Activated CD8-positive, alpha-beta memory T cell treated with anti-CD3 and anti-CD28 coated beads for 48 hours (primary cell): ENCODE data around the gene ANKRD40CL.
"Not testable (repeated sequence)": the region's sequence is repeated elsewhere in the genome, so short reads cannot be mapped to it uniquely, and the experiment has no call there.

Experiments used
- DNase-seq, 3 experiments: peaks; one replicate each; pipeline ENCODE4 v3.0.0-alpha.2; 2020; ENCODE audit warnings: low read depth in 2 of 3, low spot score in 2 of 3

The ANKRD40CL gene

DNA sequence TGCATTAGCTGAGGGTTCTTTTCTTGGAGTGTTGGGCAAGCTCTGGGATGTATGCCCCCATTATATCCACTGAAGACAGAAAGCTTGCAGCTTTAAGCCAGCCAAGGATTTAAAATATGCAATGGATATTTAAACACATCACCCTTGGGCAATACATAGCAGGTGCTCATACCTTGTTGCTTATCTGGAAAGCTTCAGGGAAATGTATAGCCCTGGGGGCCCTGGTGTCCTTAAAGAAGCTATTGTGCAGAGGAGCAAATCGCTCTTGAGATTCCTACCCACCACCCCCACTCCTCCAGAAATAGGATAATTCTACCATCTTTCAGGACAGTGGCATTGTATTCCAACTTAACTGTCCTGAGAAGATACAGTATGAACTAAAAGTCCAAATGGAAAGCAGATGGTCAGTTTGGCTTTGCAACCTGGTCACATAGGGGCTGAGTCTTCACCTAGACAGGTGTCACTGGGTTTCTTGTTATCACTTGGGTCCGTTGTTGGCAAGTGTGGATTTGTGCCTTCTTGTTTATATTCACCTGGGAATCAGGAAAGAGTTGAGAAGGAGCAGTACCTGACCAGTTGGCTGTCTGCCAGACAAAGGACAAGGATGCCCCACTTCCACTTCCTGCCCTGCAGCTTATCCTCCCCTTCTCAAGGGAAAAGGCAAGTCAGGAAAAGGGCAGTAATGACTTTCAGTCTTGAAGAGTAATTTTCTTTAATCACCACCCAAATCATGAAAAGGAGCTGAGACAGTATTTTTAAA lies 3.4 kb downstream of the ANKRD40CL start:
- DNase-seq: no peak

DNA sequence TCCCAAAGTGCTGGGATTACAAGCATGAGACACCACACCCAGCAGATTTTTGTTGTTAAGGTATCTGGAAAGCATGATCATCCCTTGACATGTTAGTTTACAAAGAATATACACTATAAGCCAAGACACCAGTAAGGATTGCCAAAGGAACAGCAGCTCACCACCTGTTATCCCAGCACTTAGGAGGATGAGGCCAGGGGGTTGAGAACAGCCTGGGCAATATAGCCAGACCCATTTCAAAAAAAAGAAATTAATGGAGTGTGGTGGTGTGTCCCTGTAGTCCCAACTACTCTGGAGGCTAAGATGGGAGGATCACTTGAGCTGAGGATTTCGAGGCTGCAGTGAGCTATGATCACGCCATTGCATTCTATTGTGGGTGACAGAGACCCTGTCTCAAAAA lies 5.1 kb downstream of the ANKRD40CL start:
- DNase-seq: no peak

- DNase-seq: no peak
These were observed 8.3 kb downstream of the ANKRD40CL start for GRCh38 chr17:50758989-50759544.

- no peak for DNase-seq
These were observed 8.8 kb downstream of the ANKRD40CL start for GRCh38 chr17:50758524-50758923.

- DNase-seq: no peak
These were observed 12.8 kb downstream of the ANKRD40CL start for GRCh38 chr17:50754521-50754920.

DNA sequence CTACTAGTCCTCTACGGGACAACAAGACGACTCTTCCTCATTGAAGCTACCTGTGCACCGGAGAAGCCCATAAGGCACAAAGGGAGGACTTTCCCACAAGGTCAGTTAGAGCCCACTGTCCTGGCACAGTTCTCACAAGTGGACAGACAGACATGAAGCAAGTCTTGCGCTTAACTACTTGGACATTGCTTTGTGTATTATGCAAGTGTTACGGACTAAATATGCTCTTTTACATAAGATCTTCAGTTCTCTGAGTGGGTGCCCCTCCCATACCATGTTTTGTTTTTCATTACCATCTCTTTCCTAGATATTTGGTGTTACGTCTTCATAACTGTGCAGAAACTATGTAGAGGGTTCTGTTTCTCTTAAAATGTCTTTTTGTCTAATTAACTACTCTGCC lies 18.1 kb downstream of the ANKRD40CL start:
- no peak for DNase-seq

- DNase-seq: no peak
These were observed 21.7 kb downstream of the ANKRD40CL start for GRCh38 chr17:50745631-50746030.

GRCh38 chr17:50739098-50739497 lies 28.2 kb downstream of the ANKRD40CL start:
- DNase-seq: no peak

- no peak for DNase-seq
These were observed 30.1 kb downstream of the ANKRD40CL start for GRCh38 chr17:50737118-50737698.

DNA sequence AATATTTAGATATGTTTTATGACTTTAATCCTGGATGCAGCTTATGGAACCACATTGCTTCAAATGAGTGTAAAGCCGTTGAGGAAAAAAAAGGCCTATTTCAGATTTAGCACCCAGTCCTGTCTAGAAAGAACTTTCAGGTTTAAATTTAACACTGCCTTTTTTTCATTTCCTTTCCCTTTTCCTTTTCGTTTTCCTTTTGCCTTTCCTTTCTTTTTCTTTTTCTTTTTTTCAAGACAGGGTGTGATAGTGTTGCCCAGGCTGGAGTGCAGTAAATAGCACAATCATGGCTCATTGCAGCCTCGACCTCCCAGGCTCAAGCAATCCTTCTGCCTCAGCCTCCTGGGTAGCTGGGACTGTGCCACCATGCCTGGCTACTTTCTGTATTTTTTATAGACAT lies 32.0 kb downstream of the ANKRD40CL start:
- no peak for DNase-seq

GRCh38 chr17:50731575-50732460 lies 35.5 kb downstream of the ANKRD40CL start:
- DNase-seq: no peak

DNA sequence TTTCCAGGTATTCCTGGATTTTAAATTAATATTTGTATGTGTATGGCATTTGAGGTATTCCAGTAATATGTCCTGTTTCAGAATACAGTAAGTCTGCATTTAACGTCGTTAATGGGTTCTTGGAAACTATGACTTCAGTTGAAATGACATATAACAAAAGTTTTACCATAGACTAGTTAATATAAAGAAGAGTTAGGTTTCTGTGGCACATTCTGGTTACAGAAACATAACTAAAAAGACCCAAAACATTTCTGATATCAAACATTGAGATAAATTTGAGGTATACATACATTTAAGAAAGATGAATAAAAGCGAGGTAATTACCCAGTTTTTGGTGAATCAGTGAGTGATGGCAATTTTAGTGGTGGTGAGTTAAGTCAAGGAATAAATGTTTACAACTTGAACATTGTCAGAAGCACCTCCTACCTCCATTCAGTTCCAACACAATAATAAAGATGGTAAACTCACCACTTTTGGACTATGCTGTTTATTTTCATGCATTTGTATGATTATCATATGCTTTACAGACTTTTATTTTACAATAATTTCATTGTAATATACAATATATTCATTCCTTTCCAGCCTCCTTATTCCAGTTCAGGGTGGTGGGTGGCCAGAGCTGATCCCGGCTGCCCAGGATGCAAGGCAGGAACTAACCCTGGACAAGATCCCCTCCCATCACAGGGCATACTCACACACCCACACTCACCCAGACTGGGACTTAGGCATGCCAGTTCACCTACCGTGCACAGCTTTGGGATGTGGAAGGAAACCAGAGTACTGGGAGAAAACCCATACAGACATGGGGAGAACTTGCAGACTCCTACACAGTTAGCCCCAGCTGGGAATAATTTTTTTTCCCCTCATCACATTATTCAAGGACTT lies 38.2 kb downstream of the ANKRD40CL start:
- no peak for DNase-seq

DNA sequence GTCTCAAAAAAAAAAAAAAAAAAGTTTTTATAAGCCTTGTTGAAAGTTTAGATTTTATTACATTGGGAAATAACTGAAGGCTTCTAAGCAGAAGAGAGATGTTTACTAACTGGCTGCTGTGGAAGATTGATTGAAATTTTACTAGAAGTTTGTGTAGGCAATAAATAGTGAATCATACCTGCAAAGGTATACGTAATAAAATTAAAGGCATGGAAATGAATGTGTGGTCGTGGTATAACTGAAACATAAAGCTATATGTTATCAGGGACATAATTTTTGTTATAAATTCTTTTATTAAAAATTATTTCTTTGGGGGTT lies 39.2 kb downstream of the ANKRD40CL start:
- no peak for DNase-seq

DNA sequence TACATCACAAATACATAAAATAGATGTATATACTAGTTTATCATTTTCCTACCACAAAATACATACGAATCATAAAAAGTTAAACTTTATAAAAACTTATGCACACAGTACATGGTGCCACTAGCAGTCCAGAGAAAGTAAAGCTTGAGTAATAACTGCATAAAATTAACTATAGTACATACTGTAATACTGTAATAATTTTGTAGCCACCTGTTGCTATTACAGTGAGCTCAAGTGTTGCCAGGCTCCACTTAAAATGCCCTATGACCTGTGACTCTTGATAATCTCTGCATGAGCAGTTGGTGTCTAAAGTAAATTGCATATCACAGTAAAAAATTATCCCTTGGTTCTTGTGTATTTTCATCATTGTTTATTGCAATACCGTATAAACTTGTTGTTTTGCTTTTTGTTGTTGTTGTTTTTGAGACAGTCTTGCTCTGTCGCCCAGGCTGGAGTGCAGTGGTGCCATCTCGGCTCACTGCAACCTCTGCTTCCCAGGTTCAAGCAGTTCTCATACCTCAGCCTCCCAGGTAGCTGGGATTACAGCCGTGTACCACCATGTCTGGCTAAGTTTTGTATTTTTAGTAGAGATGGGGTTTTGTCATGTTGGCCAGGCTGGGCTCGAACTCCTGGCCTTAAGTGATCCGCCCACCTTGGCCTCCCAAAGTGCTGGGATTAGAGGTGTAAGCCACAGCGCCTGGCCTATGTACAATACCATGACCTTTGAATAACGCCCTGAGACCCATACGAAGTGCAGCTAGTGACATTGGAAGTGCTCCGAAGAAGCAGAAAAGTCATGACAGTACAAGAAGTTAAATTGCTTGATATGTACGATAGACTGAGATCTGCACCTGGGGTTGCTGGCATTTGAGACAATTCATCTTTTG lies 41.3 kb downstream of the ANKRD40CL start:
- DNase-seq: no peak

DNA sequence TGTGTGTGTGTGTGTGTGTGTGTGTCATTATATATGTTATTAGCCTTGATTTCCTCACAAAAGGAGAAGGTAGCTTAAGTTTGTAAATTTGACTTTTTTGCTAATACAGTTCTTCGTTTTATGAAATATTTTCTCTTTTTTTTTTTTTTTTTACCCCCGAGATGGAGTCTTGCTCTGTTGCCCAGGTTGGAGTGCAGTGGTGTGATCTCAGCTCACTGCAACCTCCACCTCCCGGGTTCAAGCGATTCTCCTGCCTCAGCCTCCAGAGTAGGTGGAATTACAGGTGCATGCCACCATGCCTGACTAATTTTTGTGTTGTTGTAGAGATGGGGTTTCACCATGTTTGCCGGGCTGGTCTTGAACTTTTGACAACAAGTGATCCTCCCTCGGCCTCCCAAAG lies 42.7 kb downstream of the ANKRD40CL start:
- not testable (repeated sequence) for DNase-seq

DNA sequence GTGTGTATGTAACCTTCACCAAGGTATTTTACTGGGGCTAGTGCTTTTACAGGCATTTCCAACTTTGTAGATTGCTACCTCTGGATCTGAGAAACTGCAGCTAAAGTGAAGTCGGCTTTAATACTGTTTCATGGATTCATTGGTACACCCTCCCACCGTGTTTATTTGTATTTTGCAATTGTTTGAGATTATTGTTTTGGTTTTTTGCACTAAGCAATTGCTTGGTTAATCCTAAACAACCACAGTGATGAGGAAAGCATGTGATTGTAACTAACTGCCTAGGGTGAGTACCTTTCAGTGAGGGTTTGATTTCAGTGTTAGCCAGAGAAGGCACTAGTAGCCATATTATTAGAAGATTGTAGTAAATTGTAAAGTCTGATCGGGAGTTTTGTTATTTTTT lies 44.6 kb downstream of the ANKRD40CL start:
- DNase-seq: no peak

GRCh38 chr17:50721194-50722010 lies 45.9 kb downstream of the ANKRD40CL start:
- no peak for DNase-seq

GRCh38 chr17:50719924-50720794 lies 47.2 kb downstream of the ANKRD40CL start:
- DNase-seq: no peak
